A549 (cell line): ENCODE measurements around the gene GP1BA. TPM values are rescaled to one million over a fixed set of nuclear protein-coding genes. Genes with fewer than 3 reads are reported as not detected.

Source experiments
- ATAC-seq, 2 experiments: fragments of 200-7000 bp in 1 of 2; fragments of >200 bp in 1 of 2; cut with Nextera tagmentation in 1 of 2; cut with Tn5 transposase in 1 of 2; 3 replicates each; pipeline versions ENCODE4 v1.8.0 to v1.9.1; 2018 to 2020; ENCODE audit warnings: mild to moderate bottlenecking in 1 of 2, moderate library complexity in 1 of 2
- CTCF ChIA-PET: fragments of 300-600 bp; sonication (Branson Sonifier 250); formaldehyde crosslinking; extraction: SDS; loops from one replicate; lab custom pipeline; 2021; ENCODE audit warnings: antibody characterized with exemption, inconsistent platforms; lab: Yijun Ruan, JAX
- POLR2A ChIA-PET: fragments of 350-600 bp; formaldehyde crosslinking; extraction: SDS; loops from one replicate; lab custom pipeline; 2021; ENCODE audit warnings: antibody characterized with exemption, inconsistent platforms; lab: Yijun Ruan, JAX
- DNase-seq, 2 experiments: peaks; one replicate each; pipeline versions ENCODE4 v3.0.0 to v3.0.0-alpha.2; 2011 to 2016; ENCODE audit warnings: low read depth in 1 of 2, low spot score in 1 of 2
- FAIRE-seq: peaks from 2 replicates; lab custom pipeline; 2011; peaks lifted over from hg19 to GRCh38; lab: Jason Lieb, UNC
- H3K27ac ChIP-seq, 2 experiments: fragments of >200 bp; sonication (Bioruptor Twin); formaldehyde crosslinking; 3 replicates each; pipeline ENCODE4 v1.5.1; 2016 to 2017
- H3K4me1 ChIP-seq: fragments of >200 bp; sonication (Bioruptor Twin); formaldehyde crosslinking; 3 replicates; pipeline ENCODE4 v1.6.1; 2016
- H3K4me2 ChIP-seq: fragments of >200 bp; sonication (Bioruptor Twin); formaldehyde crosslinking; 3 replicates; pipeline ENCODE4 v1.6.1; 2016
- H3K4me3 ChIP-seq: fragments of >200 bp; sonication (Bioruptor Twin); formaldehyde crosslinking; 3 replicates; pipeline ENCODE4 v1.5.1; 2016
- H3K9me3 ChIP-seq: fragments of >200 bp; sonication (Bioruptor Twin); formaldehyde crosslinking; 3 replicates; pipeline ENCODE4 v1.6.1; 2016
- CHD2 ChIP-seq: fragments of 150-350 bp; IDR thresholded peaks from 2 replicates; pipeline ENCODE4 v1.6.1; 2014; ENCODE audit warnings: low read length; ENCODE audit not compliant: partially characterized antibody
- ELK1 ChIP-seq: fragments of 150-350 bp; IDR thresholded peaks from 2 replicates; pipeline ENCODE4 v1.6.1; 2014; ENCODE audit warnings: low read depth, mild to moderate bottlenecking, low read length
- EP300 ChIP-seq, 2 experiments: fragments of >200 bp; sonication (Bioruptor Twin); formaldehyde crosslinking; IDR thresholded peaks; 2 replicates in 1 of 2; 3 replicates in 1 of 2; pipeline ENCODE4 v1.6.1; 2016 to 2017
- FOXS1 ChIP-seq: fragments of 250-450 bp; sonication (Bioruptor Pico); IDR thresholded peaks from 2 replicates; pipeline ENCODE4 v1.5.0; 2020; ENCODE audit warnings: mild to moderate bottlenecking, moderate library complexity
- HES2 ChIP-seq: fragments of >200 bp; sonication (Bioruptor Twin); formaldehyde crosslinking; IDR thresholded peaks from 2 replicates; pipeline ENCODE4 v1.6.1; 2016
- HEYL ChIP-seq: fragments of 250-450 bp; sonication (Bioruptor Pico); IDR thresholded peaks from 2 replicates; pipeline ENCODE4 v1.8.0; 2021; ENCODE audit warnings: mild to moderate bottlenecking, moderate library complexity
- HOXB13 ChIP-seq: fragments of 250-450 bp; sonication (Bioruptor Pico); IDR thresholded peaks from 2 replicates; pipeline ENCODE4 v1.5.0; 2020; ENCODE audit warnings: low read depth, mild to moderate bottlenecking, moderate library complexity
- JUN ChIP-seq, 2 experiments: fragments of >200 bp; sonication (Bioruptor Twin); formaldehyde crosslinking; IDR thresholded peaks; 2 replicates in 1 of 2; 3 replicates in 1 of 2; pipeline ENCODE4 v1.6.1; 2016 to 2017
- JUNB ChIP-seq: fragments of >200 bp; sonication (Bioruptor Twin); formaldehyde crosslinking; IDR thresholded peaks from 2 replicates; pipeline ENCODE4 v1.6.1; 2016
- KDM5A ChIP-seq: fragments of 200-600 bp; sonication (generic); IDR thresholded peaks from 2 replicates; pipeline ENCODE4 v1.6.1; 2016; ENCODE audit warnings: antibody characterized with exemption, mild to moderate bottlenecking
- MAFK ChIP-seq: fragments of 450-650 bp; IDR thresholded peaks from 2 replicates; pipeline ENCODE4 v1.6.1; 2014; ENCODE audit not compliant: partially characterized antibody
- MAX ChIP-seq: IDR thresholded peaks from 2 replicates; pipeline ENCODE4 v1.6.1; 2012
- MAZ ChIP-seq: fragments of 150-350 bp; IDR thresholded peaks from 2 replicates; pipeline ENCODE4 v1.6.1; 2014; ENCODE audit warnings: antibody characterized with exemption, low read depth, low read length, borderline replicate concordance
- NFE2L2 ChIP-seq: fragments of 150-350 bp; conservative IDR thresholded peaks from 2 replicates; pipeline ENCODE4 v1.6.1; 2014; ENCODE audit warnings: low read length
- NPAS2 ChIP-seq: fragments of 250-450 bp; sonication (Bioruptor Pico); IDR thresholded peaks from 2 replicates; pipeline ENCODE4 v1.8.0; 2022; ENCODE audit warnings: mild to moderate bottlenecking, moderate library complexity, borderline replicate concordance
- NR3C1 ChIP-seq: fragments of >200 bp; sonication (Bioruptor Twin); formaldehyde crosslinking; IDR thresholded peaks from 3 replicates; pipeline ENCODE4 v1.6.1; 2017
- POLR2AphosphoS2 ChIP-seq: conservative IDR thresholded peaks from 2 replicates; pipeline ENCODE4 v1.6.1; 2012; ENCODE audit warnings: low read length, improper control_type of control experiment, inconsistent platforms
- RAD21 ChIP-seq, 2 experiments: fragments of >200 bp in 1 of 2; sonication (Bioruptor Twin) in 1 of 2; formaldehyde crosslinking in 1 of 2; IDR thresholded peaks in 1 of 2; conservative IDR thresholded peaks in 1 of 2; 2 replicates in 1 of 2; 3 replicates in 1 of 2; pipeline ENCODE4 v1.6.1; 2012 to 2018; ENCODE audit warnings: inconsistent platforms in 1 of 2
- REST ChIP-seq: fragments of 200-600 bp; sonication (generic); IDR thresholded peaks from 2 replicates; pipeline ENCODE4 v1.6.1; 2016; ENCODE audit warnings: antibody characterized with exemption, mild to moderate bottlenecking, moderate library complexity
- RFX5 ChIP-seq: fragments of 450-650 bp; IDR thresholded peaks from 2 replicates; pipeline ENCODE4 v1.7.1; 2014; ENCODE audit warnings: antibody characterized with exemption, mild to moderate bottlenecking, moderate library complexity
- RNF2 ChIP-seq: fragments of 200-600 bp; sonication (generic); IDR thresholded peaks from 2 replicates; pipeline ENCODE4 v1.6.1; 2016; ENCODE audit warnings: low read depth, mild to moderate bottlenecking, antibody characterized with exemption, moderate library complexity, borderline replicate concordance
- SMC3 ChIP-seq: fragments of >200 bp; sonication (Bioruptor Twin); formaldehyde crosslinking; IDR thresholded peaks from 3 replicates; pipeline ENCODE4 v1.6.1; 2018; ENCODE audit warnings: inconsistent platforms
- ZSCAN20 ChIP-seq: fragments of 250-450 bp; sonication (Bioruptor Pico); IDR thresholded peaks from 2 replicates; pipeline ENCODE4 v1.8.0; 2022; ENCODE audit warnings: mild to moderate bottlenecking, moderate library complexity
- WGBS: methylation state at CpG from one replicate; pipeline ENCODE4 v1.1.6; 2017; ENCODE audit errors: missing lambda C conversion rate; 5-methylcytosine and 5-hydroxymethylcytosine counted together
- polyA plus RNA-seq, 4 experiments: library from polyadenylated mRNA; depleted of rRNA in 3 of 4; stranded (reverse); fragments of >200 nt; fragmentation: RNase III in 1 of 4; extraction: RNeasy Plus Mini Kit Qiagen cat#74134 plus additional on column Dnase treatment in 1 of 4; gene quantifications; 2 replicates in 3 of 4; 3 replicates in 1 of 4; pipeline ENCODE4 v1.2.3, GENCODE V29; 2011 to 2017

The GP1BA gene
- polyA plus RNA-seq, 2 of the 4 experiments (the other 2 are of a cell fraction): not detected

- POLR2A ChIA-PET: interaction anchor here (2.0 to 6.2 kb wide), 2 partner anchors 17 to 18 kb away, joined by 8 to 78 read pairs; partner anchors contain the start of genes CAMTA2 and ENO3
- CTCF ChIA-PET: interaction anchor here (1.2 to 11.2 kb wide), 6 partner anchors 11 to 93 kb away, joined by 4 to 148 read pairs (median 38); partner anchors contain the start of genes CAMTA2 and ENO3
Observed at GRCh38 chr17:4969047-4969550, 37.0 kb downstream of the GP1BA start.

GRCh38 chr17:4969551-4970173 lies 37.6 kb downstream of the GP1BA start:
- DNase-seq (no peak), ATAC-seq (no peak), FAIRE-seq (no peak)
- peaks cover 21% of the 10 kb centered on the region for H3K4me1 ChIP-seq
- no peak for TF ChIP-seq JUNB
- no peak for TF ChIP-seq SMC3
- TF ChIP-seq RAD21 (conservative IDR thresholded peaks at IDR 0.05 in 1 of 2, IDR thresholded peaks at IDR 0.05 in 1 of 2): no peak
- TF ChIP-seq MAX: no peak
- TF ChIP-seq NR3C1: no peak
- no peak for TF ChIP-seq RNF2
- no peak for TF ChIP-seq POLR2AphosphoS2
- no peak for TF ChIP-seq JUN (IDR thresholded peaks at IDR 0.05)
- TF ChIP-seq FOXS1 (CRISPR knock-in tag): no peak
- no peak for TF ChIP-seq ZSCAN20 (CRISPR knock-in tag)
- no peak for TF ChIP-seq EP300 (IDR thresholded peaks at IDR 0.05)
- TF ChIP-seq MAZ: no peak
- H3K27ac ChIP-seq: peak overlapping the region; percentile 91 to 95; a peak in 4 of 6 replicates
- no peak overlapping the region for H3K4me3 ChIP-seq
- ChIA-PET CTCF (interaction anchor here (1.2 to 11.2 kb wide), 7 partner anchors 10 to 93 kb away, joined by 3 to 148 read pairs (median 7); partner anchors contain the start of genes CAMTA2 and CHRNE), POLR2A (interaction anchor here (0.8 to 2.0 kb wide), 3 partner anchors 17 to 30 kb away, joined by 3 to 10 read pairs (median 8); partner anchors contain the start of genes CAMTA2, RNF167 and SLC25A11)
- H3K4me2 ChIP-seq: peak overlapping the region; percentile 84; the same call in 2 of the 3 replicates
- no peaks in the 10 kb centered on the region for H3K9me3 ChIP-seq
- WGBS: 91% methylated on average over 16 of the region's 16 CpGs

More at GRCh38 chr17:4969047-4969550, 37.0 kb downstream of the GP1BA start:
- Histone ChIP-seq H3K27ac (peak overlapping the region; percentile 91 to 95), H3K4me3 (peak overlapping the region; percentile 63), H3K9me3 (no peaks in the 10 kb centered on the region), H3K4me1 (peaks cover 21% of the 10 kb centered on the region), H3K4me2 (peak overlapping the region; percentile 84)
- TF ChIP-seq RFX5 (no peak), HOXB13 (no peak), NFE2L2 (no peak), MAFK (no peak), SMC3 (no peak), NPAS2 (CRISPR knock-in tag) (no peak), MAX (no peak), HES2 (no peak), ELK1 (no peak), REST (no peak), CHD2 (no peak), HEYL (CRISPR knock-in tag) (no peak), KDM5A (no peak)
- no peak for FAIRE-seq
- ATAC-seq: no peak
- DNase-seq: peak; percentile 26 to 49
- WGBS: 91% methylated on average over 15 of the region's 15 CpGs
